H1 (cell line): ENCODE measurements around the gene ATXN7. TPM values are rescaled to one million over a fixed set of nuclear protein-coding genes. Genes with fewer than 3 reads are reported as not detected.
A peak's percentile ranks its signal among the peaks of the same experiment; 100 is the strongest.

Experiments used
- CHD2 ChIP-seq: IDR thresholded peaks from 2 replicates; pipeline ENCODE4 v1.6.1; 2012; ENCODE audit warnings: low read length, improper control_type of control experiment
- CHD7 ChIP-seq: fragments of 300-600 bp; sonication (generic); IDR thresholded peaks from 2 replicates; pipeline ENCODE4 v1.7.1; 2012; ENCODE audit warnings: low read length, moderate library complexity, mild to moderate bottlenecking, inconsistent platforms; ENCODE audit not compliant: insufficient replicate concordance
- GABPA ChIP-seq: IDR thresholded peaks from 2 replicates; pipeline ENCODE4 v1.6.1; 2011; ENCODE audit warnings: mild to moderate bottlenecking, low read length, moderate library complexity, borderline replicate concordance; ENCODE audit not compliant: insufficient read depth
- KDM5A ChIP-seq: fragments of 200-600 bp; IDR thresholded peaks from 2 replicates; pipeline ENCODE4 v1.7.1; 2012; ENCODE audit warnings: mild to moderate bottlenecking, low read length, inconsistent platforms, mixed read lengths
- POLR2A ChIP-seq, 2 experiments: IDR thresholded peaks; 1 replicate in 1 of 2; 2 replicates in 1 of 2; pipeline ENCODE4 v1.6.1; 2011; ENCODE audit warnings: low read depth in 2 of 2, low read length in 2 of 2, mild to moderate bottlenecking in 2 of 2; ENCODE audit errors: control extremely low read depth in 1 of 2
- SAP30 ChIP-seq: fragments of 300-600 bp; sonication (generic); IDR thresholded peaks from 2 replicates; pipeline ENCODE4 v1.7.1; 2012; ENCODE audit warnings: low read length, moderate library complexity, mild to moderate bottlenecking, inconsistent platforms; ENCODE audit not compliant: insufficient read depth, insufficient replicate concordance
- SIN3A ChIP-seq, 2 experiments: IDR thresholded peaks in 1 of 2; conservative IDR thresholded peaks in 1 of 2; 2 replicates each; pipeline ENCODE4 v1.6.1; 2011 to 2012; ENCODE audit warnings: low read length in 2 of 2, improper control_type of control experiment in 1 of 2, low read depth in 1 of 2, mild to moderate bottlenecking in 1 of 2
- SRF ChIP-seq: IDR thresholded peaks from 2 replicates; pipeline ENCODE4 v1.6.1; 2011; ENCODE audit warnings: mild to moderate bottlenecking, low read depth, low read length, moderate library complexity
- ZNF274 ChIP-seq: IDR thresholded peaks from 2 replicates; pipeline ENCODE4 v1.7.0; 2012; ENCODE audit warnings: low read length, borderline replicate concordance; ENCODE audit errors: extremely low read depth
- polyA plus RNA-seq, 7 experiments: library from polyadenylated mRNA; depleted of rRNA in 3 of 7; stranded (reverse) in 5 of 7; unstranded in 2 of 7; fragments of >200 nt in 5 of 7; fragments of 200-250 nt in 2 of 7; gene quantifications; 1 replicate in 5 of 7; 2 replicates in 1 of 7; 4 replicates in 1 of 7; pipeline versions ENCODE4 v1.2.1 to v1.2.3, GENCODE V29; 2011 to 2013; ENCODE audit warnings: missing spikeins in 2 of 7, mixed read lengths in 2 of 7
- total RNA-seq: library from RNA; stranded (reverse); fragmentation: NEBNext Ultra II Directional; extraction: Animal tissue kit (Norgen Biotek cat#: 25700); gene quantifications from 2 replicates; pipeline ENCODE4 v1.2.1, GENCODE V29; 2021

Gene ATXN7
- total and polyA plus RNA-seq, 2 of the 8 experiments (the other 6 are each of a cell fraction or from before 2014, with no cell fraction given), result 15.5 to 16.8 TPM

GRCh38 chr3:63911873-63912767, 48.5 kb downstream of the ATXN7 start, which contains the start of gene SCAANT1 (continued):
- peak; percentile 13 to 41; a peak in 2 of 4 replicates for TF ChIP-seq SIN3A (conservative IDR thresholded peaks at IDR 0.05 in 1 of 2, IDR thresholded peaks at IDR 0.05 in 1 of 2; ENCODE audit: low read depth in 1 of 2, low read length in 2 of 2)
- TF ChIP-seq CHD2, result no peak
- TF ChIP-seq ZNF274, result no peak
- TF ChIP-seq SAP30, result no peak
- TF ChIP-seq GABPA, result no peak
- TF ChIP-seq KDM5A, result no peak
- TF ChIP-seq SRF, result no peak
- peak in 1 of 2 experiments; percentile 64; a peak in 2 of 3 replicates for TF ChIP-seq POLR2A (IDR thresholded peaks at IDR 0.05; ENCODE audit: control extremely low read depth in 1 of 2, low read depth in 2 of 2, low read length in 2 of 2)
- no peak for TF ChIP-seq CHD7
